Measurements from ENCODE around the gene GALNT14.

The GALNT14 gene

GRCh38 chr2:30986231-30986580 is 152.0 kb downstream of the GALNT14 start:
- H3K36me3 ChIP-seq (ENCODE audit: control insufficient read depth in 5 of 5, insufficient read depth in 5 of 5, low read length in 5 of 5): no peaks in the 10 kb centered on the region
- no peaks in the 10 kb centered on the region for H3K4me1 ChIP-seq (ENCODE audit: control insufficient read depth in 5 of 5, insufficient read depth in 5 of 5, low read length in 5 of 5)
- no peaks in the 10 kb centered on the region for H3K9me3 ChIP-seq (ENCODE audit: control insufficient read depth in 5 of 5, low read length in 5 of 5)
- no peak overlapping the region for H3K4me3 ChIP-seq (ENCODE audit: low read depth in 1 of 5, low read length in 5 of 5)
- peaks cover 0 to 19% (median 4%) of the 10 kb centered on the region in 5 donors for H3K27me3 ChIP-seq (ENCODE audit: control insufficient read depth in 5 of 5, insufficient read depth in 4 of 5, low read length in 5 of 5)
- no peak overlapping the region for H3K27ac ChIP-seq (ENCODE audit: low read depth, low read length)
- no peak overlapping the region for H3K9ac ChIP-seq (ENCODE audit: low read length in 5 of 5)

GRCh38 chr2:30985493-30986230 is 152.6 kb downstream of the GALNT14 start:
- Histone ChIP-seq H3K27me3 (ENCODE audit: control insufficient read depth in 5 of 5, insufficient read depth in 4 of 5, low read length in 5 of 5) (peaks cover 0 to 16% (median 3%) of the 10 kb centered on the region in 5 donors), H3K9me3 (ENCODE audit: control insufficient read depth in 5 of 5, low read length in 5 of 5) (no peaks in the 10 kb centered on the region), H3K9ac (ENCODE audit: low read length in 5 of 5) (no peak overlapping the region), H3K4me1 (ENCODE audit: control insufficient read depth in 5 of 5, insufficient read depth in 5 of 5, low read length in 5 of 5) (no peaks in the 10 kb centered on the region), H3K36me3 (ENCODE audit: control insufficient read depth in 5 of 5, insufficient read depth in 5 of 5, low read length in 5 of 5) (no peaks in the 10 kb centered on the region), H3K27ac (ENCODE audit: low read depth, low read length) (no peak overlapping the region), H3K4me3 (ENCODE audit: low read depth in 1 of 5, low read length in 5 of 5) (no peak overlapping the region)

DNA sequence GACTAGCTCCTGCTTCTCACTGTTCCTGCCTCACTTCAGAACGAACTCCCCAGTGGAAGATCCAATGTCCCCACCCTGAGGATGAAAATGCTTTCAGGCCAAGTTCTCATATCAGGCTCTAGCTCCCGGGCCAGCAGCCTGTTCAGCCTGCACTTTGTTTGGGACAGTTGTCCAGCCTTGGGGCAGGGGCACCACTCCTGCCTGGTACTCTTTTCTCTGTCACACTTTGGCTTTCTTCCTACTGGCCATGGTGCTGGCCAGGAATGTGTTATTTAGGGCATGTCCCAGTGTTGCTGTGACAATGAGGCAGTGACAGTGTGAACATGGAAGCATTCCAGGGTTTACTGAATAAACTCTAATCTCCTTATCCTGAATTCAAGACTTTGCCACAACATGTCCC is 154.1 kb downstream of the GALNT14 start:
- Histone ChIP-seq H3K36me3 (ENCODE audit: control insufficient read depth in 5 of 5, insufficient read depth in 5 of 5, low read length in 5 of 5) (no peaks in the 10 kb centered on the region), H3K4me1 (ENCODE audit: control insufficient read depth in 5 of 5, insufficient read depth in 5 of 5, low read length in 5 of 5) (no peaks in the 10 kb centered on the region), H3K27ac (ENCODE audit: low read depth, low read length) (no peak overlapping the region), H3K4me3 (ENCODE audit: low read depth in 1 of 5, low read length in 5 of 5) (no peak overlapping the region), H3K27me3 (ENCODE audit: control insufficient read depth in 5 of 5, insufficient read depth in 4 of 5, low read length in 5 of 5) (peaks cover 0 to 12% (median 2%) of the 10 kb centered on the region in 5 donors), H3K9me3 (ENCODE audit: control insufficient read depth in 5 of 5, low read length in 5 of 5) (no peaks in the 10 kb centered on the region), H3K9ac (ENCODE audit: low read length in 5 of 5) (no peak overlapping the region)

DNA sequence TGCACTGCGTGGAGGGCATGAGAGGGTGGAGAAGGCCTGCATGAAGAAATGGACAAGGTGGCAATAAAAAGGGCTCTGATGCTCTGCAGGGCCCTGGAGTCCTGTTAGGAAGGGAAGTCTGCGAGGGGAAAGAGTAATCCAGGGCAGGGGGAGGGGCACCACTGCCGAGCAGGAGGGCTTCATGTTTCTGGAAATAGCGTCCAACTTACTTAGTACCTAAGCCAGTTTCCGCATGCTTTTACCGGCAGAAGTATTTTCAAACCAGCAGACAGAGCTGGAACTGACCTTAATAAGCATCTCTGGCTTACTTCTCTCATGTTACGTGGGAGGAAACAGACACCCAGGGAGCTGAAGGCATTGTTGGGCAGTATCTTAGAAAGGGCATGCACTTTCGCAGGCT is 156.7 kb downstream of the GALNT14 start:
- Histone ChIP-seq H3K4me3 (ENCODE audit: low read depth in 1 of 5, low read length in 5 of 5) (no peak overlapping the region), H3K27me3 (ENCODE audit: control insufficient read depth in 5 of 5, insufficient read depth in 4 of 5, low read length in 5 of 5) (peaks cover 0 to 10% (median 0%) of the 10 kb centered on the region in 5 donors), H3K27ac (ENCODE audit: low read depth, low read length) (no peak overlapping the region), H3K4me1 (ENCODE audit: control insufficient read depth in 5 of 5, insufficient read depth in 5 of 5, low read length in 5 of 5) (no peaks in the 10 kb centered on the region), H3K36me3 (ENCODE audit: control insufficient read depth in 5 of 5, insufficient read depth in 5 of 5, low read length in 5 of 5) (no peaks in the 10 kb centered on the region), H3K9ac (ENCODE audit: low read length in 5 of 5) (no peak overlapping the region), H3K9me3 (ENCODE audit: control insufficient read depth in 5 of 5, low read length in 5 of 5) (no peaks in the 10 kb centered on the region)

DNA sequence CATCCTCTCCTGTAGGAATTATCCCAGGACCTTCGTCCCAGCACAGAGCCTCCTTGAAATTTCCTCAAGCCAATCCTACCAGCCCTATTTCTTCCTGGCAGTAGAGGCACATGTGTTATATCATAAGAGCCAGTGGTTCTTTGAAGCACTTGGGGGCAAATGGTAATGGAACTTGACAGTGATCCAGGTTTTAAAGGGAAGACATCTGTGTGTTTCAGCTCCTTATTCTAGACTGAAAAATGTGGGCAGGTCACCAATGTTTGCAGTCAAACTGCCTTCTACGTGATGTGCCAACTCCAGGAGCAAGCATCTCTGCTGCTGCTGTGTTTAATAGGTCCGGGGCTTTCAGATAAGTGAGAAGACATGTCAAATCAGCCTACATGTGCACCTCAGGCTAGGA is 157.1 kb downstream of the GALNT14 start:
- H3K27me3 ChIP-seq (ENCODE audit: control insufficient read depth in 5 of 5, insufficient read depth in 4 of 5, low read length in 5 of 5): peaks cover 0 to 8% (median 0%) of the 10 kb centered on the region in 5 donors
- H3K27ac ChIP-seq (ENCODE audit: low read depth, low read length): no peak overlapping the region
- H3K9me3 ChIP-seq (ENCODE audit: control insufficient read depth in 5 of 5, low read length in 5 of 5): no peaks in the 10 kb centered on the region
- H3K9ac ChIP-seq (ENCODE audit: low read length in 5 of 5): no peak overlapping the region
- no peaks in the 10 kb centered on the region for H3K4me1 ChIP-seq (ENCODE audit: control insufficient read depth in 5 of 5, insufficient read depth in 5 of 5, low read length in 5 of 5)
- H3K36me3 ChIP-seq (ENCODE audit: control insufficient read depth in 5 of 5, insufficient read depth in 5 of 5, low read length in 5 of 5): no peaks in the 10 kb centered on the region
- no peak overlapping the region for H3K4me3 ChIP-seq (ENCODE audit: low read depth in 1 of 5, low read length in 5 of 5)

DNA sequence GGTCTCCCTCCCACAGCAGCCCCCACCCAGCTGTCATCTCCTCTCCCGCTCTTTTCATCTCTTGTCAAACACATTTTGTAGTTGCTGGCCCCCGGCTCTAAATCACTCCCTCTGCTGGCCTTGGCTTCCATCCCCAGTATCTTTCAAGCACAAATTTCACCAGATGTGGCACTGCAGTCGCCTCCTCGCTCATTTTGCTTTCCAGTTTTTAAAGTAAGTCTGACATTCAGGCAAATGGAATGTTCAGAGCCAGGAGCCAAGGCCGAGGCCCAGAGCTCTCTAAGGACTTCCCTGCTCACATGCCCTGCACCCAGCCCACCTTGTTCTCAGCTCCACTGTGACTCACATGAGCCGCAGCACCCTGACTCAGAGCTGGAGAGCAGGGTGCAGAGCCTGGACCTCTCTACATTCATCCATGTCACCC is 158.4 kb downstream of the GALNT14 start:
- Histone ChIP-seq H3K4me3 (ENCODE audit: low read depth in 1 of 5, low read length in 5 of 5) (no peak overlapping the region), H3K27me3 (ENCODE audit: control insufficient read depth in 5 of 5, insufficient read depth in 4 of 5, low read length in 5 of 5) (no peaks in the 10 kb centered on the region), H3K9me3 (ENCODE audit: control insufficient read depth in 5 of 5, low read length in 5 of 5) (no peaks in the 10 kb centered on the region), H3K4me1 (ENCODE audit: control insufficient read depth in 5 of 5, insufficient read depth in 5 of 5, low read length in 5 of 5) (no peaks in the 10 kb centered on the region), H3K9ac (ENCODE audit: low read length in 5 of 5) (no peak overlapping the region), H3K36me3 (ENCODE audit: control insufficient read depth in 5 of 5, insufficient read depth in 5 of 5, low read length in 5 of 5) (no peaks in the 10 kb centered on the region), H3K27ac (ENCODE audit: low read depth, low read length) (no peak overlapping the region)

DNA sequence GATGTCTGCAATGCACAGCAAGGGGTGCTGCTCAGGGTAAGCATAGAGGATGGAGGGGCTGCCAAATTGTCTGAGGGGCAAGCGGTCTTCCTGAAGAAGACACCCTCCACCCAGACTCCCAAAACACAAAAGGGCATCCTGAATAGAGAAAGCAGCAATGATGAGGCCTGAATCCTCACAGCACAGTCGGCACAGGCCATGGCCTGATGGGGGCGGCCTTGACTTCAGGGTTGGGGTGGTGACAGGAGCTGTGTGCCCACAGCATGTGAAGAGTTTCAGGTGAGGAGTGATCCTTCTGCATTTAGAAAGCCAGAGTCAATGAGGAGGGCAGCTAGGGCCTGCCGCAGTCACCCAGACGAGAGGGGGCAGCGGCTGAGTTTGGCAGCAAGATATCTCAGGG is 159.4 kb downstream of the GALNT14 start:
- H3K4me1 ChIP-seq (ENCODE audit: control insufficient read depth in 5 of 5, insufficient read depth in 5 of 5, low read length in 5 of 5): no peaks in the 10 kb centered on the region
- no peak overlapping the region for H3K27ac ChIP-seq (ENCODE audit: low read depth, low read length)
- H3K27me3 ChIP-seq (ENCODE audit: control insufficient read depth in 5 of 5, insufficient read depth in 4 of 5, low read length in 5 of 5): no peaks in the 10 kb centered on the region
- H3K4me3 ChIP-seq (ENCODE audit: low read depth in 1 of 5, low read length in 5 of 5): no peak overlapping the region
- no peak overlapping the region for H3K9ac ChIP-seq (ENCODE audit: low read length in 5 of 5)
- no peaks in the 10 kb centered on the region for H3K9me3 ChIP-seq (ENCODE audit: control insufficient read depth in 5 of 5, low read length in 5 of 5)
- no peaks in the 10 kb centered on the region for H3K36me3 ChIP-seq (ENCODE audit: control insufficient read depth in 5 of 5, insufficient read depth in 5 of 5, low read length in 5 of 5)

DNA sequence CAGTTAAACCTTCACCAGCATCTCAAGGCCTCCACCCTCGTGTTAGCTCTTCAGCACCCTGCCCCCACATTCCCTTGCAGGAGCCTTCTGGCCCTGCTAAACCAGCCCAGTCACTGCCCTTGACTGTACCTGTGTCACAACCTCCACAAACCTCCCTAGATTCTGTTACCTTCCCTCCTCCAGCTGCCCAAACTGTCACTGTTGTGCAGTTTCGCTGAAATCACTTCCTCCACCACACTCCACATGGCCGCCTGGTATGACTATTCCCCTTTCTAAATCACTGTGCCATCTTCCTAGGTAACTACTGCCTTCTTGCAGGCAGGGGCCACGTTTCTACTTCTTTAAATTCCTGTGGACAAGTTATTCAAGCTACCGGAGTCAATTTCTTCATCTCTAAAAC is 160.2 kb downstream of the GALNT14 start:
- Histone ChIP-seq H3K4me3 (ENCODE audit: low read depth in 1 of 5, low read length in 5 of 5) (no peak overlapping the region), H3K27me3 (ENCODE audit: control insufficient read depth in 5 of 5, insufficient read depth in 4 of 5, low read length in 5 of 5) (peaks cover 0 to 4% (median 0%) of the 10 kb centered on the region in 5 donors), H3K9ac (ENCODE audit: low read length in 5 of 5) (no peak overlapping the region), H3K9me3 (ENCODE audit: control insufficient read depth in 5 of 5, low read length in 5 of 5) (no peaks in the 10 kb centered on the region), H3K4me1 (ENCODE audit: control insufficient read depth in 5 of 5, insufficient read depth in 5 of 5, low read length in 5 of 5) (no peaks in the 10 kb centered on the region), H3K36me3 (ENCODE audit: control insufficient read depth in 5 of 5, insufficient read depth in 5 of 5, low read length in 5 of 5) (no peaks in the 10 kb centered on the region), H3K27ac (ENCODE audit: low read depth, low read length) (no peak overlapping the region)

DNA sequence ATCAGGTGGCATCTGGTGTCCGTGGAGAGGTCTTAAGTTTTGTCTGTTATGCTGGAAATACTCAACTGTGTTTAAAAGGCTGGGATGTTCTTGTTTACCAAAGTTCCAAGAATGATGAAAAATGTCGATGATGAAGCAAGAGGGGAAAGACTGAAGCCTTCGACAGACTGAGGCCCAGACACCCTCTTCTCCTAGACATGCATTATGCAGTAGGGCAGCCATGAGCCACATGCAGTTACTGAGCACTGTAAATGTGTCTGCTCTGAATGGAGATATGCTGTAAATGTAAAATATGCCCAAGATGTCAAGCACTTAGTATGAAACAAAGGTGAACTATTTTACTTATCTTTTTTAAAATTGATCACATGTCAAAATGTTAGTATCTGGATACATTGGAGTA is 163.1 kb downstream of the GALNT14 start:
- no peaks in the 10 kb centered on the region for H3K9me3 ChIP-seq (ENCODE audit: control insufficient read depth in 5 of 5, low read length in 5 of 5)
- H3K9ac ChIP-seq (ENCODE audit: low read length in 5 of 5): no peak overlapping the region
- no peak overlapping the region for H3K27ac ChIP-seq (ENCODE audit: low read depth, low read length)
- H3K36me3 ChIP-seq (ENCODE audit: control insufficient read depth in 5 of 5, insufficient read depth in 5 of 5, low read length in 5 of 5): no peaks in the 10 kb centered on the region
- no peak overlapping the region for H3K4me3 ChIP-seq (ENCODE audit: low read depth in 1 of 5, low read length in 5 of 5)
- H3K27me3 ChIP-seq (ENCODE audit: control insufficient read depth in 5 of 5, insufficient read depth in 4 of 5, low read length in 5 of 5): peaks cover 0 to 9% (median 5%) of the 10 kb centered on the region in 5 donors
- no peaks in the 10 kb centered on the region for H3K4me1 ChIP-seq (ENCODE audit: control insufficient read depth in 5 of 5, insufficient read depth in 5 of 5, low read length in 5 of 5)

DNA sequence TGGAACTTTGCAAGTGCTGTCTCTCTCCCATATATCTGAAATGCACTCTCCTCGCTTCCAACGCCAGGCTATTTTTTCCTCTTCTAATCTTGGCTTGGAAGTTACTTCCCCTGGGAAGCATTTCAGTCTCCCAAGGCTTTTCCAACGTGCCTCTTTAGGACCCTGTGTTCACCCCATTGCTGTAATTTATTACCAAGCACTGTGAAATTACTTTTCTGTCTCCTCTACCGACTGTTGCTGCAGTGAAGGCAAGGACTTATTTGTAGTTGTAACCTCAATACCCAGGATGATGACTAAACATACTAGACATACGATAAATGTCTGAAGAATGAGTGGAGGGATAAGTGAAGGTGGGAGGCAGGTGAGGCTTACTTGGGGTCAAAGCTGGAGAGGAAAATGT is 163.7 kb downstream of the GALNT14 start:
- no peaks in the 10 kb centered on the region for H3K9me3 ChIP-seq (ENCODE audit: control insufficient read depth in 5 of 5, low read length in 5 of 5)
- no peaks in the 10 kb centered on the region for H3K36me3 ChIP-seq (ENCODE audit: control insufficient read depth in 5 of 5, insufficient read depth in 5 of 5, low read length in 5 of 5)
- H3K27ac ChIP-seq (ENCODE audit: low read depth, low read length): no peak overlapping the region
- no peak overlapping the region for H3K9ac ChIP-seq (ENCODE audit: low read length in 5 of 5)
- no peak overlapping the region for H3K4me3 ChIP-seq (ENCODE audit: low read depth in 1 of 5, low read length in 5 of 5)
- H3K27me3 ChIP-seq (ENCODE audit: control insufficient read depth in 5 of 5, insufficient read depth in 4 of 5, low read length in 5 of 5): peaks cover 0 to 11% (median 5%) of the 10 kb centered on the region in 5 donors
- H3K4me1 ChIP-seq (ENCODE audit: control insufficient read depth in 5 of 5, insufficient read depth in 5 of 5, low read length in 5 of 5): no peaks in the 10 kb centered on the region

Measured in subcutaneous abdominal adipose tissue (tissue), 5 donors.